ENCODE results near the gene FAM120A. TPM values are rescaled to one million over a fixed set of nuclear protein-coding genes. Genes with fewer than 3 reads are reported as not detected.

FAM120A gene
- total and polyA plus RNA-seq, 9 of the 15 experiments (the other 6 are each of a cell fraction or from before 2014, with no cell fraction given), result 8.7 to 71.0 (median 42.2) TPM

DNA sequence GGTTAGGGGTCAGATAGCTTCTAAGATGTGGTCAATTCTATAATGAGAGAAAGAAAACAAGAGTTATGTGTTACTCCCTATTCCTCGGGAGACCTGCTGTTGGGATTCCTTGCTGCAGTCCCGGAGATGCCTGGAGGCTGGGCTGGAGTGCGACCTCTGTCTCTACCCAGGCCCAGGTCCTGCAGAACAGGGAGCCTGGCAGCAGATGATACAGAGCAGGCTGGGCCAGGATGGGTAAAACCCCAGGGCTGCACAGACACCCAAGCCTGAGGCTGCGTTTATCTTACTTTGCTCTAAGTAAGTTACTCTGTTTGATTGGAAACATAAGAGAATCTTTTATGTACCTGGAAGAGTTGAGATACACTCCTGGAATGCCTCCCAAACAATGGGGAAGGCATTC is 28.8 kb downstream of the FAM120A start:
- ATAC-seq, result no peak
- 92% methylated on average over 4 of the region's 4 CpGs for WGBS (ENCODE audit: insufficient coverage, low coverage, missing lambda C conversion rate)
- H3K36me3 ChIP-seq (ENCODE audit: control insufficient read depth, insufficient read depth, low read length), result peaks cover 72% of the 10 kb centered on the region
- H3K27ac ChIP-seq (ENCODE audit: extremely low read depth, low read depth, low read length), result no peak overlapping the region
- in situ Hi-C loops (cut with MboI), result no loop called here
- H3K9ac ChIP-seq (ENCODE audit: insufficient read depth in 1 of 2, low read depth in 2 of 2, low read length in 2 of 2), result no peak overlapping the region
- no peak overlapping the region for H3K4me2 ChIP-seq (ENCODE audit: insufficient read depth, low read length)
- H3K4me1 ChIP-seq (replicated peaks in 1 of 2; ENCODE audit: control insufficient read depth in 2 of 2, insufficient read depth in 2 of 2, low read length in 2 of 2), result no peaks in the 10 kb centered on the region; a peak in 1 of 5 replicates
- POLR2A ChIA-PET, result interaction anchor here (1.0 to 1.1 kb wide), 2 partner anchors 11 to 16 kb away, joined by 3 read pairs; no protein-coding TSS in a partner anchor
- no peak overlapping the region for H3K4me3 ChIP-seq
- TF ChIP-seq FOS (IDR thresholded peaks at IDR 0.05; ENCODE audit: extremely low read depth, insufficient read length) (no peak), RBM39 (optimal IDR thresholded peaks at IDR 0.05; ENCODE audit: low read depth, low read length) (no peak), ZNF239 (CRISPR knock-in tag; IDR thresholded peaks at IDR 0.05) (no peak), ZNF76 (CRISPR knock-in tag; IDR thresholded peaks at IDR 0.05; ENCODE audit: borderline replicate concordance) (no peak), MECOM (CRISPR knock-in tag; IDR thresholded peaks at IDR 0.05) (no peak), POLR2H (tag; IDR thresholded peaks at IDR 0.05; ENCODE audit: low read depth) (no peak), STAT5A (IDR thresholded peaks at IDR 0.05; ENCODE audit: borderline replicate concordance, low read length) (no peak), SMAD3 (CRISPR knock-in tag; conservative IDR thresholded peaks at IDR 0.05) (no peak), ZNF174 (CRISPR knock-in tag; IDR thresholded peaks at IDR 0.05) (no peak), ZNF212 (CRISPR knock-in tag; IDR thresholded peaks at IDR 0.05) (no peak)
- TF ChIP-seq, protein P1, sequence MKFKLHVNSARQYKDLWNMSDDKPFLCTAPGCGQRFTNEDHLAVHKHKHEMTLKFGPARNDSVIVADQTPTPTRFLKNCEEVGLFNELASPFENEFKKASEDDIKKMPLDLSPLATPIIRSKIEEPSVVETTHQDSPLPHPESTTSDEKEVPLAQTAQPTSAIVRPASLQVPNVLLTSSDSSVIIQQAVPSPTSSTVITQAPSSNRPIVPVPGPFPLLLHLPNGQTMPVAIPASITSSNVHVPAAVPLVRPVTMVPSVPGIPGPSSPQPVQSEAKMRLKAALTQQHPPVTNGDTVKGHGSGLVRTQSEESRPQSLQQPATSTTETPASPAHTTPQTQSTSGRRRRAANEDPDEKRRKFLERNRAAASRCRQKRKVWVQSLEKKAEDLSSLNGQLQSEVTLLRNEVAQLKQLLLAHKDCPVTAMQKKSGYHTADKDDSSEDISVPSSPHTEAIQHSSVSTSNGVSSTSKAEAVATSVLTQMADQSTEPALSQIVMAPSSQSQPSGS (CRISPR knock-in tag; IDR thresholded peaks at IDR 0.05), result no peak
- TF ChIP-seq, protein P2, sequence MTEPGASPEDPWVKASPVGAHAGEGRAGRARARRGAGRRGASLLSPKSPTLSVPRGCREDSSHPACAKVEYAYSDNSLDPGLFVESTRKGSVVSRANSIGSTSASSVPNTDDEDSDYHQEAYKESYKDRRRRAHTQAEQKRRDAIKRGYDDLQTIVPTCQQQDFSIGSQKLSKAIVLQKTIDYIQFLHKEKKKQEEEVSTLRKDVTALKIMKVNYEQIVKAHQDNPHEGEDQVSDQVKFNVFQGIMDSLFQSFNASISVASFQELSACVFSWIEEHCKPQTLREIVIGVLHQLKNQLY (CRISPR knock-in tag; conservative IDR thresholded peaks at IDR 0.05), result no peak
- H3K79me2 ChIP-seq (ENCODE audit: control insufficient read depth, insufficient read depth, low read length), result peaks cover 81% of the 10 kb centered on the region
- no TSS peak for BruUV-seq (replicated peaks)
- H4K20me1 ChIP-seq (replicated peaks; ENCODE audit: control insufficient read depth, insufficient read depth, low read length), result no peaks in the 10 kb centered on the region
- no peaks in the 10 kb centered on the region for H3K27me3 ChIP-seq (ENCODE audit: control insufficient read depth in 2 of 2, insufficient read depth in 2 of 2, low read length in 2 of 2)
- H3K9me1 ChIP-seq (ENCODE audit: control insufficient read depth, insufficient read depth, low read length), result no peaks in the 10 kb centered on the region
- CTCF ChIA-PET (ENCODE audit: low intra/inter-chr PET ratio), result no interaction called here
- no peak overlapping the region for H2AFZ ChIP-seq (ENCODE audit: low read depth, low read length)
- H3K9me3 ChIP-seq (replicated peaks; ENCODE audit: control insufficient read depth, insufficient read depth, low read depth, low read length), result no peaks in the 10 kb centered on the region
- FAIRE-seq, result no peak
- DNase-seq (ENCODE audit: extremely low read depth in 1 of 4, low spot score in 3 of 4), result no peak
- intact Hi-C loops (cut with micrococcal nuclease), result no loop called here
